Colonic mucosa (tissue), 4 donors: ENCODE data around the gene GCSAM. TPM values are rescaled to one million over a fixed set of nuclear protein-coding genes. Genes with fewer than 3 reads are reported as not detected.

ENCODE experiments used
- DNase-seq: peaks from one replicate; pipeline ENCODE4 v3.0.0-alpha.2; 2020
- H3K27ac ChIP-seq: fragments of 200-600 bp; one replicate; pipeline ENCODE4 v1.8.0; 2021
- H3K27me3 ChIP-seq: fragments of 200-600 bp; one replicate; pipeline ENCODE4 v1.8.0; 2021
- H3K36me3 ChIP-seq: fragments of 200-600 bp; one replicate; pipeline ENCODE4 v1.8.0; 2021
- H3K4me1 ChIP-seq: fragments of 200-600 bp; one replicate; pipeline ENCODE4 v1.8.0; 2021; ENCODE audit warnings: mild to moderate bottlenecking
- H3K4me3 ChIP-seq: fragments of 200-600 bp; one replicate; pipeline ENCODE4 v1.8.0; 2021
- H3K9ac ChIP-seq, 2 donors: one replicate each; pipeline ENCODE4 v1.7.0; 2013; ENCODE audit warnings: control low read depth in 2 of 2, low read depth in 2 of 2, low read length in 2 of 2
- H3K9me3 ChIP-seq: fragments of 200-600 bp; one replicate; pipeline ENCODE4 v1.8.0; 2021
- intact Hi-C: fragments of 100-400 bp; cut with DNase I; formaldehyde crosslinking; loops from one replicate; pipeline ENCODE4 v1.14.1; 2022
- total RNA-seq, 2 donors: library from RNA; stranded (reverse); fragmentation: NEBNext Ultra II Directional in 1 of 2; extraction: Animal tissue kit (Norgen Biotek cat#: 25700) in 1 of 2; gene quantifications; one replicate each; pipeline ENCODE4 v1.2.1, GENCODE V29; 2021
- TF ChIP-seq, protein P1 (sequence below): fragments of 200-600 bp; IDR thresholded peaks from one replicate; pipeline ENCODE4 v1.8.0; 2022; ENCODE audit warnings: antibody characterized with exemption, mild to moderate bottlenecking
- donor health status: healthy.
- donor health status: DM: no; HTN: no; CAD: no.
- donor health status: DM: no; HTN: no; CAD: no.

Gene GCSAM
- total RNA-seq, 2 donors from 2014 or later, result 0.16 to 0.17 TPM

DNA sequence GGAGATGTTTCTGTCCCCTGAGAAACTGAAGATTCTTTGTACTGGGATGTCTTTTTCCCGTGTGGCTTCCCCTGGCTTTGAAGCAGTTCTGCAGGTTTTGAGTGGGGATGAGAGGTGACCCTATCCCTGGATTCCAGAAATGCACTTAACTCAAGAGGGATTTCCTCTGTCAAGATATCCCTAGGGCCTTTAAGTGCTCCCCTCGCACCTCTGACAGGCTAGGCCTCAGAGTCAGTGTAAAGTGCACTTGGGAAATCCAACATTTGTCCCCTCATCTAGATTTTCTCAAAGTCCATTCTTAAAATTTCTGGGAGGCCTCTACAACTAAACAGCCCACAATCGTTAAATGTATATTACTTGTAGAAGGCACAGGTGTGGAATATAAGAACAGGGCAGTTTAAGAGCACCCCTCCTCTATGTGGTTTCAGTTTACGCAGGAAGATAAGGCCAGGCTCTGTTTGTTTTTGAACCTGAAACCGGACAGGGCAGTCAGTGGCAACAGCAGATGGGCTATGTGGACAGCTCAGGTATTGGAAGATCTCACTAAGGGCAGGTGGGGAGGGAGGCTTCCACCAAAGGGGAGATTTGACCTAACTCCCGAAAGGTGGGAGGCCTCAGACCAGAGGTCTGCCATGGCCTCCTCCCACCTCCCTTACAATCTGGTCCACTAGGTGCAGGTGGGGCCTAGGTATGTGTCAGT, 42.0 kb downstream of the GCSAM start:
- no peaks in the 10 kb centered on the region for H3K27me3 ChIP-seq
- TF ChIP-seq, protein P1, sequence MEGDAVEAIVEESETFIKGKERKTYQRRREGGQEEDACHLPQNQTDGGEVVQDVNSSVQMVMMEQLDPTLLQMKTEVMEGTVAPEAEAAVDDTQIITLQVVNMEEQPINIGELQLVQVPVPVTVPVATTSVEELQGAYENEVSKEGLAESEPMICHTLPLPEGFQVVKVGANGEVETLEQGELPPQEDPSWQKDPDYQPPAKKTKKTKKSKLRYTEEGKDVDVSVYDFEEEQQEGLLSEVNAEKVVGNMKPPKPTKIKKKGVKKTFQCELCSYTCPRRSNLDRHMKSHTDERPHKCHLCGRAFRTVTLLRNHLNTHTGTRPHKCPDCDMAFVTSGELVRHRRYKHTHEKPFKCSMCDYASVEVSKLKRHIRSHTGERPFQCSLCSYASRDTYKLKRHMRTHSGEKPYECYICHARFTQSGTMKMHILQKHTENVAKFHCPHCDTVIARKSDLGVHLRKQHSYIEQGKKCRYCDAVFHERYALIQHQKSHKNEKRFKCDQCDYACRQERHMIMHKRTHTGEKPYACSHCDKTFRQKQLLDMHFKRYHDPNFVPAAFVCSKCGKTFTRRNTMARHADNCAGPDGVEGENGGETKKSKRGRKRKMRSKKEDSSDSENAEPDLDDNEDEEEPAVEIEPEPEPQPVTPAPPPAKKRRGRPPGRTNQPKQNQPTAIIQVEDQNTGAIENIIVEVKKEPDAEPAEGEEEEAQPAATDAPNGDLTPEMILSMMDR, result no peak
- H3K4me3 ChIP-seq, result no peak overlapping the region
- intact Hi-C loops, result no loop called here
- H3K4me1 ChIP-seq, result peaks cover 5% of the 10 kb centered on the region
- H3K36me3 ChIP-seq, result no peaks in the 10 kb centered on the region
- no peaks in the 10 kb centered on the region for H3K9me3 ChIP-seq
- DNase-seq, result peak; percentile 55
- H3K9ac ChIP-seq, result peak overlapping the region in 1 of 2 donors; percentile 48
- H3K27ac ChIP-seq, result peak overlapping the region; percentile 73

GRCh38 chr3:112089956-112090886, 42.8 kb downstream of the GCSAM start:
- Histone ChIP-seq H3K36me3 (no peaks in the 10 kb centered on the region), H3K27me3 (no peaks in the 10 kb centered on the region), H3K9me3 (no peaks in the 10 kb centered on the region), H3K4me3 (no peak overlapping the region), H3K27ac (peak overlapping the region; percentile 73), H3K9ac (peak overlapping the region in 1 of 2 donors; percentile 48), H3K4me1 (peaks cover 5% of the 10 kb centered on the region)
- peak; percentile 35 for DNase-seq
- TF ChIP-seq, protein P1, result no peak
- intact Hi-C loops, result no loop called here

DNA sequence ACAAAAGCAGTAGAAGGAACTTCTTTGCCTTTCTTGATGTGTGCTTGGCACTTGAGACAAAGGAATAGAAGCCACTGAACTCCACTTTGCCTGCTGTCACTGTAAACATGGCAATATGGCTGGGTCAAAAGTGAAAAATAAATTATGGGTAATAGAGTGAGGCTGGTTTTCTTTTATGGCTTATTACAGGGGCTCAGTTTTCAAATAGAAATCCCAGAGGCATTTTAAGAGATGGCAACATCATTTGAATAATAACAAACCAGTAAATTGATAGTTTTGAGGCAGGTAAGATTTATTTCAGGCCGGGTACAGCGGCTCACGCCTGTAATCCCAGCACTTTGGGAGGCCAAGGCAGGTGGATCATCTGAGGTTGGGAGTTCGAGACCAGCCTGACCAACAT, 44.1 kb downstream of the GCSAM start:
- Histone ChIP-seq H3K4me1 (peaks cover 5% of the 10 kb centered on the region), H3K4me3 (no peak overlapping the region), H3K27me3 (no peaks in the 10 kb centered on the region), H3K9me3 (no peaks in the 10 kb centered on the region), H3K27ac (no peak overlapping the region), H3K36me3 (no peaks in the 10 kb centered on the region), H3K9ac (no peak overlapping the region)
- TF ChIP-seq, protein P1, result no peak
- intact Hi-C loops, result no loop called here
- DNase-seq, result no peak

DNA sequence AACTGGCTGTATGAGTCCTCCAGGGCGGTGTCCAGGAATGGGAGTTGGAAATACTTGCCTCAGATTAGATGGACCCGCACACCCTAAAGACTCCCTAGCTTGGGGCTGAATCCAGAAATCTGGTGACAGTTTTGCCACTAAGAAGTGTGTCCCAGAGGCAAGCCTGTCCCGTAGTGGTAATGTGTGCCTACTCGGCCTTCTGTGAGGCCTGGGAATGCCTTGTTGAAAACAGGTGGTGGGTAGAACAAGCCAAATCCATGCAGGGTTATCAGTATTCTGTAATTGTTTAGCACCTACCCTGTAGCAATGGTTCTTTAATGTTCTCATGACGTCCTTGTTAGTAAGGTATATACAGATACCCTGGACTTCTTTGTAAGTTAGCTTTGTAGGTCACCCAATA, 45.3 kb downstream of the GCSAM start:
- intact Hi-C loops, result no loop called here
- peaks cover 5% of the 10 kb centered on the region for H3K4me1 ChIP-seq
- H3K27ac ChIP-seq, result peak overlapping the region; percentile 84
- no peaks in the 10 kb centered on the region for H3K9me3 ChIP-seq
- no peaks in the 10 kb centered on the region for H3K27me3 ChIP-seq
- DNase-seq, result peak; percentile 29
- TF ChIP-seq, protein P1, result no peak
- peak overlapping the region in 1 of 2 donors; percentile 86 for H3K9ac ChIP-seq
- H3K36me3 ChIP-seq, result no peaks in the 10 kb centered on the region
- H3K4me3 ChIP-seq, result peak overlapping the region; percentile 7

GRCh38 chr3:112086875-112087524, 46.0 kb downstream of the GCSAM start:
- DNase-seq, result no peak
- intact Hi-C loops, result no loop called here
- peak overlapping the region; percentile 65 to 86 for H3K9ac ChIP-seq

More at GRCh38 chr3:112086875-112087524, 46.0 kb downstream of the GCSAM start:
- H3K4me1 ChIP-seq, result peaks cover 5% of the 10 kb centered on the region
- no peaks in the 10 kb centered on the region for H3K27me3 ChIP-seq
- H3K36me3 ChIP-seq, result no peaks in the 10 kb centered on the region
- H3K27ac ChIP-seq, result peak overlapping the region; percentile 84
- peak overlapping the region; percentile 55 for H3K4me3 ChIP-seq
- H3K9me3 ChIP-seq, result no peaks in the 10 kb centered on the region
- TF ChIP-seq, protein P1, result no peak
